Right cardiac atrium (tissue), 5 donors: Measurements from ENCODE around the gene MAN2C1. TPM values are rescaled to one million over a fixed set of nuclear protein-coding genes. Genes with fewer than 3 reads are reported as not detected.
"Not testable (repeated sequence)": the region's sequence is repeated elsewhere in the genome, so short reads cannot be mapped to it uniquely, and the experiment has no call there.

Source experiments
- ATAC-seq, 2 donors: fragments of 200-7000 bp; cut with Tn5 transposase; one replicate each; pipeline versions ENCODE4 v1.8.0 to v1.9.1; 2020; ENCODE audit warnings: moderate library complexity in 2 of 2, mild to moderate bottlenecking in 1 of 2
- DNase-seq, 3 donors: peaks; one replicate each; pipeline ENCODE4 v3.0.0-alpha.2; 2020
- H3K27ac ChIP-seq: one replicate; pipeline ENCODE4 v1.5.1; 2013; ENCODE audit warnings: mild to moderate bottlenecking, low read length, control low read depth, moderate library complexity
- H3K27me3 ChIP-seq: one replicate; pipeline ENCODE4 v1.6.1; 2013; ENCODE audit not compliant: control insufficient read depth, insufficient read depth
- H3K4me1 ChIP-seq: one replicate; pipeline ENCODE4 v1.6.1; 2013; ENCODE audit warnings: low read length; ENCODE audit not compliant: control insufficient read depth, insufficient read depth
- H3K4me3 ChIP-seq: one replicate; pipeline ENCODE4 v1.5.1; 2013; ENCODE audit warnings: low read length, control low read depth
- H3K9me3 ChIP-seq: one replicate; pipeline ENCODE4 v1.6.1; 2013; ENCODE audit warnings: low read length; ENCODE audit not compliant: control insufficient read depth
- WGBS: extraction: QIAGEN DNeasy Blood & Tissue Kit; methylation state at CpG from one replicate; pipeline ENCODE4 v1.1.7; 2013; 5-methylcytosine and 5-hydroxymethylcytosine counted together
- intact Hi-C, 4 donors: fragments of 100-400 bp; cut with DNase I; formaldehyde crosslinking; loops; one replicate each; pipeline versions ENCODE4 v1.11.0 to v1.14.0; 2022 to 2023
- polyA plus RNA-seq: library from polyadenylated mRNA; stranded (reverse); fragments of 200-250 nt; gene quantifications from one replicate; pipeline ENCODE4 v1.2.3, GENCODE V29; 2013
- total RNA-seq, 4 donors: library from RNA; stranded (reverse); fragmentation: NEBNext Ultra II Directional; extraction: Animal tissue kit (Norgen Biotek cat#: 25700); gene quantifications; one replicate each; pipeline ENCODE4 v1.2.1, GENCODE V29; 2021
- donor health status: healthy with polysubstance abuse.
- donor health status: DM: no; HTN: yes; CAD: no.
- donor health status: DM: no; HTN: no; CAD: no.
- donor health status: DM: no; HTN: yes; CAD: no; lungs with severe emphysema.
- donor health status: DM: yes; HTN: yes; CAD: no.

The MAN2C1 gene
- total and polyA plus RNA-seq, 5 donors: 122 to 175 (median 131) TPM

DNA sequence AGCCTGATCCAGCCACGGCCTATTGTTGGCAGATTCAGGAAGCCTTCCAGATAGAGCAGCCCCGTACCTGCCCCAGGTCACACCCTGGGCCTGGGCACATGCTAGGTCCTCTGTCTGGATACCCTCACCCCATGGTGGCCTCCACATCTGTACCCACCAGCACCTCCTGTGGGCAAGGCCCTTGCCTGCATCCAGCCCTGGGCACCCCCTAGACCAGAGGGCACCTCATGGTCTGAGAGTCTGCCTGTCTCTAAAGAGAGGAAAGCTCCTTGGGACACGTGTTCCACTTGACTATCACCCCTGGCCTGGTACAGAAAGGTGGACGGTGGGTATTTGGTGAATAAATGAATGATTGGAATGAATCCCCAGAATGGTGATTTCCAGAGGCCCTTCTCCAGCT is 41.4 kb downstream of the MAN2C1 start:
- Histone ChIP-seq H3K27me3 (no peaks in the 10 kb centered on the region), H3K27ac (no peak overlapping the region), H3K9me3 (no peaks in the 10 kb centered on the region), H3K4me3 (no peak overlapping the region), H3K4me1 (no peaks in the 10 kb centered on the region)
- intact Hi-C loops: loop anchor here in 1 of 4 donors (10.0 kb wide), 1 partner anchor 92 kb away; no protein-coding TSS in a partner anchor
- no peak for ATAC-seq
- 83% methylated on average over 4 of the region's 4 CpGs for WGBS
- DNase-seq: no peak

DNA sequence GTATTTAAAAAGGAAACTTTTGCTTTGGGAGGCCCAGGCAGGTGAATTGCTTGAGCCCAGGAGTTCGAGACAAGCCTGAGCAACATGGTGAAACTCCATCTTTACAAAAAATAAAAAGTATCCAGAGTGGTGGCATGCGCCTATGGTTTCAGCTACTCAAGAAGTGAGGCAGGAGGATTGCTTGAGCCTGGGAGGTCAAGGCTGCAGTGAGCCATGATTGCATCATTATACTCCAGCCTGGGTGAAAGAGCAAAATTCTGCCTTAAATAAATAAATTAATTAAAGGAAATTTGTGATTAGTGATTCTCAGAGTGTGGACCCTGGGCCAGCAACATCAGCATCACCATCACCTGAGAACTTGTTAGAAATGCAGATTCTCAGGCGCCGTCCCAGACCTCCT is 42.5 kb downstream of the MAN2C1 start:
- ATAC-seq (no peak), DNase-seq (no peak)
- no peaks in the 10 kb centered on the region for H3K9me3 ChIP-seq
- H3K4me3 ChIP-seq: no peak overlapping the region
- whole genome bisulfite sequencing: 87% methylated on average over 4 of the region's 4 CpGs
- H3K27ac ChIP-seq: no peak overlapping the region
- no peaks in the 10 kb centered on the region for H3K27me3 ChIP-seq
- intact Hi-C loops: loop anchor here in 1 of 4 donors (10.0 kb wide), 1 partner anchor 91 kb away; no protein-coding TSS in a partner anchor
- no peaks in the 10 kb centered on the region for H3K4me1 ChIP-seq

DNA sequence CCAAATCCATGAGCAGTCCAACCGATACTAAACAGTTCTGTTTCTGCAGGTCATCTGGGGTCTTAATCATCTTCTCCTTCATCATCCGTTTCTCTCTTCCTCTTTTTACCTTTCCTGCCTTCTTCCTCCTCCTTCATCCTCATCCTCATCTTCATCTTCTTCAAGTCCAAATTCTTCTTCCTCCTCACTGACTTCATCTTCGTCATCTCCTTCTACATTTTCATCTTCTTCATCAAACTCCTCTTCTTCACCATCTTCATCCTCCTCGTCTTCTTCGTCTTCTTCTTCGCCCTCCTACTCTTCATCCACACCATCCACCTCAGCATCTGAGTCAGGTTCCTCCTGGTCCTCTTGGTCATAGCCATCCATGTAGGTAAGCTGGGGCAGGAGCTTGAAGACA is 46.7 kb downstream of the MAN2C1 start:
- no peak overlapping the region for H3K27ac ChIP-seq
- H3K4me3 ChIP-seq: no peak overlapping the region
- ATAC-seq (no peak), DNase-seq (no peak)
- no peaks in the 10 kb centered on the region for H3K27me3 ChIP-seq
- no peaks in the 10 kb centered on the region for H3K4me1 ChIP-seq
- 84% methylated on average over 6 of the region's 6 CpGs for WGBS
- no peaks in the 10 kb centered on the region for H3K9me3 ChIP-seq
- intact Hi-C loops: loop anchor here in 1 of 4 donors (10.0 kb wide), 1 partner anchor 87 kb away; no protein-coding TSS in a partner anchor

DNA sequence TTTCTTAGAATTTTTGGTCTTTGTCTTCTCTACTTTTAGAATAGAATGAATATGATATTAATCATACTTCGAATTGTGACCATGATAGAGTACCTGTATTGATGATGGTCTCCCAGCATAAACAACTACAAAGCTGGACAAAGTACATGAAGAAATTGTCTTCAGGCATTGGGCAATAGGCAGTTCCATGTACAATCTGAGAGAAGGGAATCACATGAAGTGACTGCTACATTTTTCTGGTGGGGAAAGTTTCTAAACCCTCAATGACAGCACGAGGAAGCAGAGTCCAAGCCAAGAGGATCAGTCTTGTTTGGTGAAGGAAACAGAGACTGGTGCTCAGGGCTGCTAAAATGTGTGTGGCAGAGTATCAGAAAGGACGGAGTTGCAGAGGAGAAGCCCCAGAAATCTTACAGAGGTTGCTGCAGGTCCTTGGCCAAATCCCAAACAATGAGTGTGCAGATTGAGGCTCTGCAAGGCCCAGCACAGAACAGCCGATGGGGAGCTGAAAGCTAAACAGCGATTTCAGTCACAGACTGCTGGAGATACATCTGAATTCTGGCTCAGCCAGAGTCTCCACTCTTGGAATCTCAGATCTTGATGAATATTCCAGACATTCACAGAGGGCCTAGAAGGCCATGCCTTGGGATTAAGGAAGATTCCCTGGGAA is 49.0 kb downstream of the MAN2C1 start:
- H3K27ac ChIP-seq, intact Hi-C loops, ATAC-seq, H3K27me3 ChIP-seq, DNase-seq, H3K4me1 ChIP-seq, H3K4me3 ChIP-seq, H3K9me3 ChIP-seq: not testable (repeated sequence)
- 76% methylated on average over 5 of the region's 5 CpGs for WGBS

DNA sequence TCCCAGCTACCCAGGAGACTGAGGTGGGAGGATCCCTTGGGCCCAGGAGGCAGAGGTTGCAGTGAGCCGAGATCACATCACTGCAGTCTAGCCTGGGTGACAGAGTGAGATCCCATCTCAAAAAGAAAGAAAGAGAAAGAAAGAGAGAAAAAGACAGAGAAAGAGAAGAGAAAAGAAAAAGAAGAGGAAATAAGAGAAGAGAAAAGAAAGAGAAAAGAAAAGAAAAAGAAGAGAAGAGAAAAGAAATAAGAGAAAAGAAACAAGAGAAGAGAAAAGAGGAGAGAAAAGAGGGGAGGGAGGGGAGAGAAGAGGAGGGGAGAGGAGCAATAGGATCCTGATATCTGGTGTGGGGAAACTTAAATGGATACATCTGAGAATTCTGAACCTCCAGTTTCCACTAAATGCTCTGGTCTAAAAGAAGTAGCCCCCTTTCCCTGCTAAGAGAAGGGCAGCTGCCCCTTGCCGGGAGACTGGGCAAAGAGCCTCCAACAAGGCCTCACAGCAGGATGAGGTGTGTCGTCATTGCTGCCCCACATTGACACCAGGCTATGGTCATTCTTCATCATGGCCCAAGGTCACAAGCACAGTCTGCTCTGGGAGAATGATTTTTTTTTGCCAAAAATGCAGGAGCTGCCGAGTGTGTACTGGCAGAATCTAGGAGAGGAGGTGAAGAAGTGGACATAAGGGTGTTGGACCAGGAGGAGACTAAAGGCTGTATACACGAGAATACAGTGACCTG is 53.7 kb downstream of the MAN2C1 start:
- no peak overlapping the region for H3K4me3 ChIP-seq
- H3K27ac ChIP-seq: no peak overlapping the region
- 78% methylated on average over 5 of the region's 5 CpGs for WGBS
- ATAC-seq (no peak), DNase-seq (no peak)
- no peaks in the 10 kb centered on the region for H3K4me1 ChIP-seq
- no peaks in the 10 kb centered on the region for H3K27me3 ChIP-seq
- H3K9me3 ChIP-seq: no peaks in the 10 kb centered on the region
- intact Hi-C loops: no loop called here

DNA sequence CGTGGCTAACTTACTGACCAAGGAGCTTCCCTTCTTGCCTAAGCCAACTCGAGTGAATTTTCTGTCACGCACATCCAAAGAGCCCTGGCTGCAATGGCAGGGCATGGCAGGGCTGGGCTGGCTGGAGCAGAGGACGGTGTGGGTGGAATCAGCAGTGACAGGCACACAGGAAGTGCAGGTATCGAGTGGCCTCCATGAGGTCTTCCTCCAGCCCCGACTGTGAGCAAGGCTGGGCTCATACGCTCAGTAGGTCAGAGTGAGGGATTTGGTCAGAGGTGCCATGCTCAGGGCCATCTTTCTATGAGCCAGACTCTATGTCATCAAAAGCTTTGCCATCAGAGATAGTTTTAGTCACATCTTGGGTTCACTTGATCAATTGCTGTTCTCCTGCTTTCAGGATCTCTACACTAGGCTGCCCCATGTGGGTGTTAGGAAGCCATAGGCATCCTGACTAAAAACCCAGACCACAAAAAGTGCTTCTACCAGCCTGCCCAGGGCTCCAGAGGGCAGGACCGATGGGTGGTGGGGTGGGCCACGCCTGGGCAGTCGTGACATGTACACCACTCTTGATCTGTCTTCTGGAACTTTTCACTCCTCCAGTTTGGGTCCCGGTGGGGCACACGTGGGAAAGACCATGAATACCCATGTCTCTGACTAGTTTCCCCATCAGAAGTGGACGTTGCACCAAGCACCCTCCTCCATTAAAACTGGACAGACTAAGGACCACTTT is 55.1 kb downstream of the MAN2C1 start:
- DNase-seq: no peak
- intact Hi-C loops: no loop called here
- Histone ChIP-seq H3K4me3 (no peak overlapping the region), H3K9me3 (no peaks in the 10 kb centered on the region), H3K27ac (no peak overlapping the region), H3K4me1 (no peaks in the 10 kb centered on the region), H3K27me3 (no peaks in the 10 kb centered on the region)
- no peak for ATAC-seq
- 82% methylated on average over 13 of the region's 13 CpGs for WGBS

DNA sequence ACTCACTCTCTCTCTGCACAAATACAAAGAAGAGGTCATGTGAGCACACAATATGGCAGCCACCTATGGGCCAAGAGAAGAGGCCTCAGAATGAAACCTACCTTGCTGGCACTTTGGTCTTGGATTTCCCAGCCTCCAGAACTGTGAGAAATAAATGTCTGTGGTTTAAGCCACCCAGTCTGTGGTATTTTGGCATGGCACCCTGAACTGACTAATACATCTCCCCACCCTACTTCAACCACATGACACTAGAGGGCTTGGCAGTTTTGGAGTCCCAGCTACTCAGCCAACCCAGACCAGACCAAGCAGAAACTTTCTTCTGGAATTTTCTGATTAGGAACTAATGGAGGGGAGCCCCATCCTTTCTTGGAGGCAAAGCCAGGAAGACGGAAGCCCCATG is 55.9 kb downstream of the MAN2C1 start:
- H3K4me1 ChIP-seq, H3K27me3 ChIP-seq, ATAC-seq, intact Hi-C loops, DNase-seq, H3K4me3 ChIP-seq, H3K27ac ChIP-seq, H3K9me3 ChIP-seq: not testable (repeated sequence)
- 98% methylated on average over 1 of the region's 1 CpG for WGBS

DNA sequence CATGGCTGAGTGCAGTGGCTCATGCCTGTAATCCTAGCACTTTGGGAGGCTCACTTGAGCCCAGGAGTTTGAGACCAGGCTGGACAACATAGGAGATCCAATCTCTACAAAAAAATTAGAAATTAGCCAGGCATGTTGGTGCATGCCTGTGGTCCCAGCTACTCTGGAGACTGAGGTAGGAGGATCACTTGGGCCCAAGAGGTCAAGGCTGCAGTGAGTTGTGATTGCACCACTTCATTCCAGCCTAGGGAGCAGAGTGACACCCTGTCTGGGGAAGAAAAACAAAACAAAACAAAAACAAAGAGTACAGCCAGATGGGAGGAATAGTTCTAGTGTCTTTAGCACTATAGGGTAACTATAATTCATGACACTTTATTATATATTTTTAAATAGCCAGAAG is 58.7 kb downstream of the MAN2C1 start:
- no peak overlapping the region for H3K27ac ChIP-seq
- H3K4me1 ChIP-seq: no peaks in the 10 kb centered on the region
- no peak overlapping the region for H3K4me3 ChIP-seq
- ATAC-seq (no peak), DNase-seq (no peak)
- no peaks in the 10 kb centered on the region for H3K27me3 ChIP-seq
- H3K9me3 ChIP-seq: no peaks in the 10 kb centered on the region
- intact Hi-C loops: no loop called here

DNA sequence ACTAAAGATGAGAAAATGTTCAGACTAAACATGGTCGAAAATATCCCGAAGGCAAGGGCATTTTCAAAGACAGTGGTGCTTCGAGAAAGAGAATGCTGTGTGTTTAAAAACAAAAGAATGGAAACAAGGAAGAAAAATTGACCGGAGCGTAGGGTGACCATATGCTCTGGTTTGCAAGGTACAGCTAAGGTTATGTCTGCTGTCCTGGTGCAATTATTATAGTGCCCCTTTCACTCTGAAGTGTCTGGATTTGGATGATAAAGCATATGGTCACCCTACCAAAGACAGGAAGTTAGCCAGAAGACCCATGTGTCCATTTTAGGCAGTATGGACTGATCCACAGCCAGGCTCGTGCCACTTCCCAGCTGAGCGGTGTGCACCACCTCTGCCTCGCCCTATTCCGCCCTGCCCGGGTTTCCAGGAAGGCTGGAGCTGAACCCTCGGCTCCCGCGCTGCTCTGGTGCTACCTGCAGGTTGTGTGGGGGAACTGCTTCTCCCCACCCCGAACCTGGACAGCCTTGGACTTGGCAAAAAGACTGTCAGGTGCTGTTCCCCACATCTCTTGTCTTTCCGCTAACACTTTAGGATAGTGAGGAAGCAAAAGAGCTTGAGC is 60.5 kb downstream of the MAN2C1 start:
- no peak overlapping the region for H3K4me3 ChIP-seq
- no peaks in the 10 kb centered on the region for H3K27me3 ChIP-seq
- intact Hi-C loops: no loop called here
- peak in 1 of 3 donors; percentile 21 for DNase-seq
- no peak overlapping the region for H3K27ac ChIP-seq
- 34% methylated on average over 15 of the region's 15 CpGs for WGBS
- ATAC-seq: peak in 1 of 2 donors; percentile 51
- H3K9me3 ChIP-seq: no peaks in the 10 kb centered on the region
- no peaks in the 10 kb centered on the region for H3K4me1 ChIP-seq

DNA sequence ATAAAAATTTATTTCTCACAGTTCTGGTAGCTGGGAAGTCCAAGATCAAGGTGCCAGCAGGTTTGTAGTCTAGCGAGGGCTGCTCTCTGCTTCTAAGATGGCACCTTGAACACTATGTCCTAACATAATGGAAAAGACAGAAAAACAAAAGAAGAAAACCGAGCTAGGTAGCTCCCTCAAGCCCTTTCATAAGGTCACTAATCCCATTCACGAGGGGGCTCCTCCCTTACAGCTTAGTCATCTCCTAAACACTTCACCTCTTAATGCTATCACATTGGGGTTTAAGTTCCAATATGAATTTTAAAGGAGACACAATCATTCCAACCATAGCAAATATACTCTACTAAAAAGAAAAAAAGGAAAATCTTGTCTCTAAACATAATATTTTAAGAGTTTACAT is 62.2 kb downstream of the MAN2C1 start:
- DNase-seq (no peak), ATAC-seq (no peak)
- intact Hi-C loops: no loop called here
- 67% methylated on average over 3 of the region's 3 CpGs for WGBS
- Histone ChIP-seq H3K4me1 (no peaks in the 10 kb centered on the region), H3K4me3 (no peak overlapping the region), H3K9me3 (no peaks in the 10 kb centered on the region), H3K27ac (no peak overlapping the region), H3K27me3 (no peaks in the 10 kb centered on the region)
